HG03378 (cell line): ENCODE data around the gene NCBP1.
A peak's percentile ranks its signal among the peaks of the same experiment; 100 is the strongest.

Source experiments
- ATAC-seq: cut with Tn5 transposase; IDR thresholded peaks from one replicate; pipeline ENCODE4 v1.9.1; 2021; ENCODE audit warnings: mild to moderate bottlenecking, moderate library complexity; ENCODE audit not compliant: unreplicated experiment

NCBP1 gene

DNA sequence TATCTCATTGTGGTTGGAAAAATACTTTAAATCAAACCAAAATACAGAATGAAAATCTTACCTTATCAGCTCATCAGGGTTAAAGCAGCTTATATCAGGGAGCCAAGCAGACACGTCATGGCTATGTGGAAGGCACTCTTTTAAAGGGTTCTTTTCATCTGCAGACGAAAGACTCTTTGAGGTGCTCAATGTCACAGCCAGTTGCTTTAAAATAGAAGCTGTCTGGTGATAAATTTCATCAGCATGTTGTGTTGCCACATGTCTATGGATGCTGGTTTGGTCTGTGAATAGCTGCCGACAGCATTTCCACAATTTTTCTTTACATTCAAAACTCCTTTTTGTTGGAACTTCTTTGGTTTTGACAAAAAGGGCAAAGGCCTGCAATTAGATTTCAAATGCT, 8.0 kb upstream of the NCBP1 start:
- no peak for ATAC-seq

- ATAC-seq, result no peak
Measured at GRCh38 chr9:97627624-97628023, 6.0 kb upstream of the NCBP1 start.

- ATAC-seq, result no peak
Measured at GRCh38 chr9:97628668-97629067, 5.0 kb upstream of the NCBP1 start.

GRCh38 chr9:97629156-97629555, 4.5 kb upstream of the NCBP1 start:
- no peak for ATAC-seq

GRCh38 chr9:97630591-97630990, 3.0 kb upstream of the NCBP1 start:
- no peak for ATAC-seq

GRCh38 chr9:97632248-97632984, 1.2 kb upstream of the NCBP1 start:
- ATAC-seq, result peak; percentile 18

- peak; percentile 0 for ATAC-seq
Measured at GRCh38 chr9:97633859-97634490, 354 bp downstream of the NCBP1 start.

- no peak for ATAC-seq
Measured at GRCh38 chr9:97635026-97635425, 1.4 kb downstream of the NCBP1 start.

- no peak for ATAC-seq
Measured at GRCh38 chr9:97636903-97637302, 3.3 kb downstream of the NCBP1 start.

DNA sequence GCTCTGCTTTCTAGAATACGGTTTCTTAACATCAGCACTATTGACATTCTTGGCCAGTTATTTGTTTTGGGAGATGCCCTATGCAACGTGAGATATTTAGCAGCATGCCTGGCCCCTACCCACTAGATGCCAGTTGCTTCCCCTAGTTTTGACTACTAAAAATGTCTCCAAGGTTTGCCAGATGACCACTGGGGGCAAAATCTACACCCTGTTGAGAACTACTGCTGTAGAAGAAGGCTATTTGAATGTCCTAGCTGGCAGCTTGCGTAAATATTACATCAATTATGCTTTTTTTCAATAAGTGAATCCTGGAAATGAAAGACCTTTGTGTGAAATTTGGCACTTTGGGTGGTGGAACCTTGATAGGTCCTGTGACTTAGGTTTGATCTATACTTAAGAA, 5.0 kb downstream of the NCBP1 start:
- no peak for ATAC-seq

GRCh38 chr9:97640325-97640724, 6.7 kb downstream of the NCBP1 start:
- no peak for ATAC-seq

DNA sequence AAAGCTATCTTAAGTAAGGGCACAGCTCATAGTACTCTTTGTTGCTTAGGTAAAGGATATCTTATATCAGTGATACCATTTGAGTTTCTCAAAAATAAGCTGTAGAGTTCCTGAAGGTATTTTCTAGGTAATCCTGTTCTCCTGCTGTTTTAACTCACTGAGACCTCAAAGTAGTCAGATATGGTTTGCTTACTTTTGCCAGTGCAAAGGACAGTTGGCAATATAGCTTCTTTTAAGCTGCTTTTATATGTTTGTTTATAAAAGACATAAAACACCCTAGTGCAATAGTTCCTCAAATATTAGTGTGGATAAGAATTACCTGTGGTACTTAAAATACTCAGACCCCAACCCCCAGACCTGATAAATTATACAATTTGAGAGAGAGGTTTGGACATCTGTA, 12.1 kb downstream of the NCBP1 start:
- no peak for ATAC-seq

DNA sequence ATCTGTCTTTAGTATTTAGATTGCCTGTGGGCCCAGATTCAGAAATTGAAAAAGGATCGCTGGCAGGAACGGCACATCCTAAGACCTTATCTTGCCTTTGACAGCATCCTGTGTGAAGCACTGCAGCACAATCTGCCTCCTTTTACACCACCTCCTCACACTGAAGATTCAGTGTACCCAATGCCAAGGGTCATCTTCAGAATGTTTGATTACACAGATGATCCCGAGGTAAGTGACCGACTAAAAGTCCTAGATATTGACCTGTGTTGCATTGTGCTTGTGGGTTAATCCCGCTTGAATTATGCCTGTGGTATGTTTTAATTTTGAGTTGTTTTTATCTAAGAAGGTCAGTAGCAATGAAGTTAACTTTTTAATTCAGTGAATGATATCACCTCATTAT, 14.4 kb downstream of the NCBP1 start:
- no peak for ATAC-seq

- ATAC-seq, result no peak
Measured at GRCh38 chr9:97651646-97652045, 18.0 kb downstream of the NCBP1 start.

DNA sequence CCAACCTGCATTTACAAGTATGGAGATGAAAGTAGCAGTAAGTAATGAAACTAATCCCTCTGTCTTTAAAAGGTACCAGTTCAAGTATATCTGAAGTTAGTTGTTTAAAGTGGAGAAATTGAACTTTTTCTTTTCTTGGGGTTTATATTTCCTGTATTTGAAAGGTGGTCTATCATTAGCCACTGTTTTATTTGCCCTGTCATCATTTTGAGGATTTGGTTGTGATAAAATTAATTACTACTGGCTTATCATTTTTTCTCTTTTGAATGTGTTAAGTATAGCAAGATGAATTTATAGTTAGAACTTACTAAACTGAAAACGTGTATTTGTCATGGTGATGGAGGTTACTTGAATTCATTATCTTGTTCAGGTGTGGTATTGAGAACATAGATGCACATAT, 25.1 kb downstream of the NCBP1 start:
- ATAC-seq, result no peak

DNA sequence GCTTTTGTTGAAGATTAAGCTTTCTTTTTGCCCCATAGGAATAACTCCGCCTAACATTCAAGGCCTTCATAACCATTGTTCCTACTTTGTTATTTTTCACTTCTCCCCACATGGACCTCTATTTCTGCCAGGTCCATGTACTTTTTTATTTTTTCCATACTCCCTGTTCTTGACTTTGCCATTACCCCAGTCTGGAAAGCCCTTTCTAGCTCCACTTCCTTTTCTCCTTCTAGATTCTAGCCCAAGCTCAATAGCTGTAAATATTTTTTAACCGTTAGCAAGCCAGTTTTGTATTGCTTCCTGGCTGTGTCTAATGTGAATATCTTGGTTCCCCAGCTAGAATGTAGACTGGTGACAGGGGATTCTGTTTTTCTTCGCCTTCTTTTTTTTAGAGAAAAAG, 26.1 kb downstream of the NCBP1 start:
- ATAC-seq, result no peak

DNA sequence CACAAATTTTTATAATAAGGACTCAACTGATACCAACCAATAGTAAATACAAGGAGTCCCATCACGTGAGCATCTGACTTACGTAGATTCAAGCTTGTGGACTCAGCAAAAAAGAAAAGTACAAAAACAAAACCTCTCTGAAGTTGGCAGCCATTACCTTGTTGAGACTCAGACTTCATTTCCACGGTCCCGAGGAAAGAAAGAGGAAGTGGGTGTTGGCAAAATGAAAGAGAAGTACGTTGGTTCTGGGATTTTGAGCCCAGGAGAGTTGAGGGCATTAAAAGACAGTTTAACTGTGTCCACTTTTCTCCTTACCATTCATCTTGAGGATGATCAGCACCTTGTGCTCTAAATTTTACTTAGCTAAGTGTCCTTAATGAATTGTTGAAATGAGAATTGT, 26.7 kb downstream of the NCBP1 start:
- no peak for ATAC-seq

- no peak for ATAC-seq
Measured at GRCh38 chr9:97660847-97661246, 27.2 kb downstream of the NCBP1 start.

DNA sequence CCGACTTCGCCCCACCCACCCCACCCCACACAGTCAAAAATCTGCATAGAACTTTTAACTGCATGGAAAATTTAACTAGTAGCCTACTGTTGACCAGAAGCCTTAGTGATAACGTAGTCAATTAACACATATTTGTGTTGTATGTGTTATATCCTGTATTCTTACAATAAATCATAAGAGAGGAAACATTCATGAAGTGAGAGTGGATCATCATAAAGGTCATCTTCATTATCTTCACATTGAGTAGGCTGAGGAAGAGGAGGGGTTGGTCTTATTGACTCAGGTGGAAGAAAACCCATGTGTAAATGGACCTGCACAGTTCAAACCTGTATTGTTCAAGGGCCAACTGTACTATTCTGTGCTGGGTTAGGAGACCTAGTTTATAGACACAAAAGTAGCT, 32.1 kb downstream of the NCBP1 start:
- no peak for ATAC-seq

- ATAC-seq, result no peak
Measured at GRCh38 chr9:97666907-97667686, 33.5 kb downstream of the NCBP1 start.

DNA sequence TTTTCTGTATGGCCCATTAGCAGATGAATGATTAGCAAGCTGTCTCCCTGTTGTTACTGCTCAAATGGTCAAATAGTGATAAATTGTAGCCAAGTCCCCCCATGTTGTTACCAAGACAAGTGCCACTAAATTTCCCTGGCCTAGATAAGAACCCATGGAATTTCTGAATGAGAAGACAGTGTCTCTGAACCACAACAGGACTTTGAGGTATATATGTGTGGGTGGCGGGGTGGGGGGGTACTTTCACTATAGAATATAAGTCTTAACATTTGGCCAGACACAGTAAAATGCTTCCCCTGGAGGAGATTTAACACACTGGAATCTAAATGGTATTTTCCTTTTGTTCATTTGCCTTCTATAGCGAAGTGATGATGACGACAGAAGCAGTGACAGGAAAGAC, 34.9 kb downstream of the NCBP1 start:
- ATAC-seq, result no peak

- no peak for ATAC-seq
Measured at GRCh38 chr9:97670586-97670985, 37.0 kb downstream of the NCBP1 start.
